Measurements from ENCODE around the gene TMEM156.
"Not testable (repeated sequence)": the region's sequence is repeated elsewhere in the genome, so short reads cannot be mapped to it uniquely, and the experiment has no call there.

TMEM156 gene

DNA sequence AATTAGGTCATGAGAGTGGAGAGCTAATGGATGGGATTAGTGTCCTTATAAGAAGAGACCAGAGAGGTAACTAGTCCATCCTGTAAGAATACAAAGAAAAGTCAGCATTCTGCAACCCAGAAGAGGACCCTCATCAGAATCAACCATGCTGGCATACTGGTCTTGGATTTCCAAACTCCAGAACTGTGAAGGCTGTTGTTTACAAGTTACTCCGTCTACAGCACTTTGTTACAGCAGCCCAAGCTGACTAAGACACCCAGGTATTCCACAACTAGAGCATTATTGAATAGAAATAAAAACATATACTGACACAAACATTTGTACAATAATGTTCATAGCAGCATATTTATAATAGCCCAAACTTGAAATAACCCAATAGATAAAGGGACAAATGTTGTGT, 9.2 kb downstream of the TMEM156 start:
- Mint-ChIP-seq H3K27me3 (ENCODE audit: low read depth) (no peaks in the 10 kb centered on the region), H3K27ac (no peak overlapping the region), H3K9me3 (peaks cover 6% of the 10 kb centered on the region), H3K4me3 (no peak overlapping the region), H3K36me3 (ENCODE audit: low read depth) (no peaks in the 10 kb centered on the region), H3K4me1 (no peaks in the 10 kb centered on the region)
- TF ChIP-seq, protein P1, sequence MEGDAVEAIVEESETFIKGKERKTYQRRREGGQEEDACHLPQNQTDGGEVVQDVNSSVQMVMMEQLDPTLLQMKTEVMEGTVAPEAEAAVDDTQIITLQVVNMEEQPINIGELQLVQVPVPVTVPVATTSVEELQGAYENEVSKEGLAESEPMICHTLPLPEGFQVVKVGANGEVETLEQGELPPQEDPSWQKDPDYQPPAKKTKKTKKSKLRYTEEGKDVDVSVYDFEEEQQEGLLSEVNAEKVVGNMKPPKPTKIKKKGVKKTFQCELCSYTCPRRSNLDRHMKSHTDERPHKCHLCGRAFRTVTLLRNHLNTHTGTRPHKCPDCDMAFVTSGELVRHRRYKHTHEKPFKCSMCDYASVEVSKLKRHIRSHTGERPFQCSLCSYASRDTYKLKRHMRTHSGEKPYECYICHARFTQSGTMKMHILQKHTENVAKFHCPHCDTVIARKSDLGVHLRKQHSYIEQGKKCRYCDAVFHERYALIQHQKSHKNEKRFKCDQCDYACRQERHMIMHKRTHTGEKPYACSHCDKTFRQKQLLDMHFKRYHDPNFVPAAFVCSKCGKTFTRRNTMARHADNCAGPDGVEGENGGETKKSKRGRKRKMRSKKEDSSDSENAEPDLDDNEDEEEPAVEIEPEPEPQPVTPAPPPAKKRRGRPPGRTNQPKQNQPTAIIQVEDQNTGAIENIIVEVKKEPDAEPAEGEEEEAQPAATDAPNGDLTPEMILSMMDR (IDR thresholded peaks at IDR 0.05; ENCODE audit: unreplicated experiment in 3 of 3) = no peak

DNA sequence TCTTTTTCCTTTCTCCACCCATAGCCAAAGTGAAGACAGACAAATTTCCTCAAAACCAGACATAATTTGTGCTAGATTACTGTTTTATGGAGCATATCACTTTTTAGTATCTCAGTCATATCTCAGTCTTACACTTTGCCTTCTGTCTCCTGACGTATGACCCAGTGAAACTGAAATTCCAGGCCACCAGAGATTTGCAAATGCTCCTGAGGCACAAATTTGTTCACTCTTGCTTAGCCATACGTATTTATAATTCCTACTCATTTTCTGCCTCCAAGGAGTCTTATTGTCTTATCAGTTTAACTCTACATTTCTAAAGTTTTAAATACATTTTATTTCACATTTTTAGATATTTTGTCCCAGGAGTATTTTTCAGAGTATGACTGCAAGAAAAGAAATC, 10.0 kb downstream of the TMEM156 start:
- Mint-ChIP-seq H3K4me1 (no peaks in the 10 kb centered on the region), H3K27ac (no peak overlapping the region), H3K4me3 (no peak overlapping the region), H3K27me3 (ENCODE audit: low read depth) (no peaks in the 10 kb centered on the region), H3K9me3 (peaks cover 6% of the 10 kb centered on the region), H3K36me3 (ENCODE audit: low read depth) (no peaks in the 10 kb centered on the region)
- TF ChIP-seq, protein P1 (IDR thresholded peaks at IDR 0.05; ENCODE audit: unreplicated experiment in 3 of 3) = no peak

DNA sequence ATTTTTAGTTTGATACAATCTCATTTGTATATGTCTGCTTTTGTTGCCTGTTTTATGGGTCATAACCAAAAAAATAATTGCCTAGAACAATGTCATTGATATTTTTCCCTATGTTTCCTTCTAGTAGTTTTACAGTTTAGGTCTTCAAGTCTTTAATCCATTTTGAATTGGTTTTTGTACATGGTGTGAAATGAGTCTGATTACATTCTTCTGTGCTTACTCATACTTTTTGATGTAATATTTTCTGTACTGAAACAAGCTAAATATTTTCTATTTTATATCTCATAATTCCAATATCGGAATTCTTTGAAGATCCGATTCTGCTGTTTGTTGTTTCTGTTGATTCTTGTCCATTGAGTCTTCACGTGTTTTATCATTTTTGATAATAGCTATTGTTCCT, 10.6 kb downstream of the TMEM156 start:
- TF ChIP-seq, protein P1 (IDR thresholded peaks at IDR 0.05; ENCODE audit: unreplicated experiment in 3 of 3) = no peak
- H3K9me3 Mint-ChIP-seq = peaks cover 8% of the 10 kb centered on the region
- no peaks in the 10 kb centered on the region for H3K36me3 Mint-ChIP-seq (ENCODE audit: low read depth)
- no peaks in the 10 kb centered on the region for H3K27me3 Mint-ChIP-seq (ENCODE audit: low read depth)
- H3K4me1 Mint-ChIP-seq = no peaks in the 10 kb centered on the region
- no peak overlapping the region for H3K4me3 Mint-ChIP-seq
- H3K27ac Mint-ChIP-seq = no peak overlapping the region

DNA sequence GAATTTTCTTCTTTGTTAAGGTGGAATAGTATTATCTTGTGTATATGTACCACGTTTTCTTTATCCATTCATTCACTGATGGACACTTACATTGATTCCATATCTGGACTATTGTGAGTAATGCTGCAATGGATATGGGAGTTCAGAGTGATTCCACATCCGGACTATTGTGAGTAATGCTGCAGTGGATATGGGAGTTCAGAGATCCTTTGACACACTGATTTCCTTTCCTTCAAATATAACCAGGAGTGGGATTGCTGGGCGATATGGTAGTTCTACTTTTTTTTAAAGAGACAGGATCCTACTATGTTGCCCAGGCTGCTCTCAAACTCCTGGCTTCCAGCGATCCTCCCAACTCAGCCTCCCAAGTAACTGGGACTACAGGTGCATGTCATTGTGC, 12.1 kb downstream of the TMEM156 start:
- TF ChIP-seq, protein P1 (IDR thresholded peaks at IDR 0.05; ENCODE audit: unreplicated experiment in 3 of 3) = no peak
- no peaks in the 10 kb centered on the region for H3K36me3 Mint-ChIP-seq (ENCODE audit: low read depth)
- H3K4me3 Mint-ChIP-seq = no peak overlapping the region
- H3K9me3 Mint-ChIP-seq = peaks cover 15% of the 10 kb centered on the region
- no peaks in the 10 kb centered on the region for H3K4me1 Mint-ChIP-seq
- H3K27ac Mint-ChIP-seq = no peak overlapping the region
- no peaks in the 10 kb centered on the region for H3K27me3 Mint-ChIP-seq (ENCODE audit: low read depth)

DNA sequence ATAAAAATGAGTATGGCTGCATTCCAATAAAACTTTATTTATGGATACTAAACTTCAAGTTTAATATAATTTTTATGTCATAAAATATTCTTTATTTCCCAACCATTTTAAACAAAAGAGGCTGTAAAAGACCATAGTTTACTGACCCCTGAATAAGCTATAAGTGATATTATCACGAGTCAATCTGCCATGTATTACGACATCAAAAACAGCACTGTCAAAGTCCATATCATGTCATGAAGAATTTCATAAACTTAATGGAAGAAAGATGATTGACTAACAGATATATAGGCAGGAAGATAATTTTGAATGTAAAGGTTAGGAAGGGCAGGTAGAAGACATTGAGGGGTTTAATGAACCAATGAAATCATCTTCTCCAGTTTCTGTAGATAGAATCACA, 18.2 kb downstream of the TMEM156 start:
- TF ChIP-seq, protein P1 (IDR thresholded peaks at IDR 0.05; ENCODE audit: unreplicated experiment in 3 of 3) = no peak
- Mint-ChIP-seq H3K27ac (no peak overlapping the region), H3K36me3 (ENCODE audit: low read depth) (no peaks in the 10 kb centered on the region), H3K4me3 (no peak overlapping the region), H3K27me3 (ENCODE audit: low read depth) (no peaks in the 10 kb centered on the region), H3K4me1 (no peaks in the 10 kb centered on the region), H3K9me3 (peaks cover 21% of the 10 kb centered on the region)

DNA sequence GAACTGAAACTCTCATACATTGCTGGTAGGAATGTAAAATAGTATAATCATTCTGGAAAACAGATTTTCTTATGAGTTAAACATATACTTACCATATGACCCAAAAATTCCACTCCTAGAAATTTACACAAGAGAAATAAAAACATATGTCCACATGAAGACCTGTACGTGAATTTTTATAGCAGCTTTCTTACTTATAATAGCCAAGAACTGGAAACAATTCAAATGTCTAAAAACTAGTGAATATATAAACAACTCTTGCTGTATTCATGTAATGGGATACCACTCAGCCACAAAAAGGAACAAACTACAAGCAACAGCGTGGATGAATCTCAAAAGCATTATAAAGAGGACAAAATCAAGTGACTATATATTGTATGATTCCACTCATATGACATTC, 27.5 kb downstream of the TMEM156 start:
- Mint-ChIP-seq H3K27ac (no peak overlapping the region), H3K4me3 (no peak overlapping the region), H3K36me3 (ENCODE audit: low read depth) (no peaks in the 10 kb centered on the region), H3K4me1 (no peaks in the 10 kb centered on the region), H3K27me3 (ENCODE audit: low read depth) (no peaks in the 10 kb centered on the region), H3K9me3 (peaks cover 6% of the 10 kb centered on the region)
- TF ChIP-seq, protein P1 (IDR thresholded peaks at IDR 0.05; ENCODE audit: unreplicated experiment in 3 of 3) = no peak

DNA sequence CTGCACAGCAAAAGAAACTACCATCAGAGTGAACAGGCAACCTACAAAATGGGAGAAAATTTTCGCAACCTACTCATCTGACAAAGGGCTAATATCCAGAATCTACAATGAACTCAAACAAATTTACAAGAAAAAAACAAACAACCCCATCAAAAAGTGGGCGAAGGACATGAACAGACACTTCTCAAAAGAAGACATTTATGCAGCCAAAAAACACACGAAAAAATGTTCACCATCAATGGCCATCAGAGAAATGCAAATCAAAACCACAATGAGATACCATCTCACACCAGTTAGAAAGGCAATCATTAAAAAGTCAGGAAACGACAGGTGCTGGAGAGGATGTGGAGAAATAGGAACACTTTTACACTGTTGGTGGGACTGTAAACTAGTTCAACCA, 30.2 kb downstream of the TMEM156 start:
- not testable (repeated sequence) for H3K27ac Mint-ChIP-seq; H3K27me3 Mint-ChIP-seq (ENCODE audit: low read depth); H3K36me3 Mint-ChIP-seq (ENCODE audit: low read depth); H3K4me1 Mint-ChIP-seq; H3K4me3 Mint-ChIP-seq
- peaks cover 12% of the 10 kb centered on the region for H3K9me3 Mint-ChIP-seq
